PC-9 (cell line): Measurements from ENCODE around the gene ELN.
"Not testable (repeated sequence)": the region's sequence is repeated elsewhere in the genome, so short reads cannot be mapped to it uniquely, and the experiment has no call there.

Source experiments
- EZH2 ChIP-seq: fragments of 200-600 bp; sonication (generic); IDR thresholded peaks from 2 replicates; pipeline ENCODE4 v1.8.0; 2017; ENCODE audit warnings: antibody characterized with exemption, low read depth
- TF ChIP-seq, protein P1 (sequence below): fragments of 200-600 bp; sonication (generic); conservative IDR thresholded peaks from 2 replicates; pipeline ENCODE4 v1.6.1; 2017; ENCODE audit warnings: mixed run types, antibody characterized with exemption, mild to moderate bottlenecking, moderate library complexity

DNA sequence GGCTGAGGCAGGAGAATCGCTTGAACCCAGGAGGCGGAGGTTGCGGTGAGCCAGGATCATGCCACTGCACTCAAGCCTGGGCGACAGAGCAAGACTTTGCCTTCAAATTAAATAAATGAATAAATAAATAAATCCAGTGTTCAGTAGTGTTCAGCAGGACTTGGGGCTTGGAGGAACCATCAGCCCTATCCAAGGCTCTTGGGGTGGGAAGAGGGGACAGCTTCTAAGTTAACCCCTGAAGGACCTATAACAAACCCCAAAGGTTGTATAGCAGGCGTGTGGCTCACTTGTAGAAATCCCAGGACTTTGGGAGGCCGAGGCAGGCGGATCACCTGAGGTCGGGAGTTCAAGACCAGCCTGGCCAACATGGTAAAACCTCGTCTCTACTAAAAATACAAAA is 48.3 kb upstream of the ELN start:
- TF ChIP-seq, protein P1, sequence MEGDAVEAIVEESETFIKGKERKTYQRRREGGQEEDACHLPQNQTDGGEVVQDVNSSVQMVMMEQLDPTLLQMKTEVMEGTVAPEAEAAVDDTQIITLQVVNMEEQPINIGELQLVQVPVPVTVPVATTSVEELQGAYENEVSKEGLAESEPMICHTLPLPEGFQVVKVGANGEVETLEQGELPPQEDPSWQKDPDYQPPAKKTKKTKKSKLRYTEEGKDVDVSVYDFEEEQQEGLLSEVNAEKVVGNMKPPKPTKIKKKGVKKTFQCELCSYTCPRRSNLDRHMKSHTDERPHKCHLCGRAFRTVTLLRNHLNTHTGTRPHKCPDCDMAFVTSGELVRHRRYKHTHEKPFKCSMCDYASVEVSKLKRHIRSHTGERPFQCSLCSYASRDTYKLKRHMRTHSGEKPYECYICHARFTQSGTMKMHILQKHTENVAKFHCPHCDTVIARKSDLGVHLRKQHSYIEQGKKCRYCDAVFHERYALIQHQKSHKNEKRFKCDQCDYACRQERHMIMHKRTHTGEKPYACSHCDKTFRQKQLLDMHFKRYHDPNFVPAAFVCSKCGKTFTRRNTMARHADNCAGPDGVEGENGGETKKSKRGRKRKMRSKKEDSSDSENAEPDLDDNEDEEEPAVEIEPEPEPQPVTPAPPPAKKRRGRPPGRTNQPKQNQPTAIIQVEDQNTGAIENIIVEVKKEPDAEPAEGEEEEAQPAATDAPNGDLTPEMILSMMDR: not testable (repeated sequence)
- not testable (repeated sequence) for TF ChIP-seq EZH2
